Epithelial cell of proximal tubule (primary cell): ENCODE measurements around the gene TBC1D10B. TPM values are rescaled to one million over a fixed set of nuclear protein-coding genes. Genes with fewer than 3 reads are reported as not detected.

Experiments used
- DNase-seq: peaks from one replicate; pipeline ENCODE4 v3.0.0-alpha.2; 2011; ENCODE audit warnings: low read depth
- H3K4me3 ChIP-seq: 2 replicates; pipeline ENCODE4 v1.5.1; 2011; ENCODE audit warnings: low read depth, mild to moderate bottlenecking, low read length
- total RNA-seq: library from RNA; depleted of rRNA; stranded (reverse); fragments of >200 nt; gene quantifications from 2 replicates; pipeline ENCODE4 v1.2.3, GENCODE V29; 2015
- TF ChIP-seq, protein P1 (sequence below): conservative IDR thresholded peaks from 2 replicates; pipeline ENCODE4 v1.5.1; 2012; ENCODE audit warnings: low read depth, mild to moderate bottlenecking, low read length

The TBC1D10B gene
- total RNA-seq, 1 donor from 2014 or later = 51.8 TPM

DNA sequence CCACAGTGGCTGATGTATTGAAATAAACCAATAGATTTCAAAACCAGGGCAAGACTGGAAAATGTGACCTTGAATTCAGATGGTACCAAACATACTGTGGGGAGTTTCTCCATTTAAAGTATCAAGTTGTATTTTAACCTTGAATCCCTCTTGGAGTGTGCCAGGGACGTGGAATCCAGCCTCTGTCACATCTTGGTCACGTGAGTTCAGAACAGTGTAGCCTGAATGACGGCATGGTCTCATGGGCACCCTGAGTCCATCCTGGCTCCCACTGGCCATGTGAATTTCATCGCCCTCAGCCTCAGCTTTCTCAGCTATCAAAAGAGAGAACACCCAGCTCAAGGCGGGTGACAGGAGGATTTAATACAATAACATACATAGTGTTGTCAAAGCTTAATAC lies 43.9 kb upstream of the TBC1D10B start:
- DNase-seq = no peak
- no peak overlapping the region for H3K4me3 ChIP-seq
- TF ChIP-seq, protein P1, sequence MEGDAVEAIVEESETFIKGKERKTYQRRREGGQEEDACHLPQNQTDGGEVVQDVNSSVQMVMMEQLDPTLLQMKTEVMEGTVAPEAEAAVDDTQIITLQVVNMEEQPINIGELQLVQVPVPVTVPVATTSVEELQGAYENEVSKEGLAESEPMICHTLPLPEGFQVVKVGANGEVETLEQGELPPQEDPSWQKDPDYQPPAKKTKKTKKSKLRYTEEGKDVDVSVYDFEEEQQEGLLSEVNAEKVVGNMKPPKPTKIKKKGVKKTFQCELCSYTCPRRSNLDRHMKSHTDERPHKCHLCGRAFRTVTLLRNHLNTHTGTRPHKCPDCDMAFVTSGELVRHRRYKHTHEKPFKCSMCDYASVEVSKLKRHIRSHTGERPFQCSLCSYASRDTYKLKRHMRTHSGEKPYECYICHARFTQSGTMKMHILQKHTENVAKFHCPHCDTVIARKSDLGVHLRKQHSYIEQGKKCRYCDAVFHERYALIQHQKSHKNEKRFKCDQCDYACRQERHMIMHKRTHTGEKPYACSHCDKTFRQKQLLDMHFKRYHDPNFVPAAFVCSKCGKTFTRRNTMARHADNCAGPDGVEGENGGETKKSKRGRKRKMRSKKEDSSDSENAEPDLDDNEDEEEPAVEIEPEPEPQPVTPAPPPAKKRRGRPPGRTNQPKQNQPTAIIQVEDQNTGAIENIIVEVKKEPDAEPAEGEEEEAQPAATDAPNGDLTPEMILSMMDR = no peak

DNA sequence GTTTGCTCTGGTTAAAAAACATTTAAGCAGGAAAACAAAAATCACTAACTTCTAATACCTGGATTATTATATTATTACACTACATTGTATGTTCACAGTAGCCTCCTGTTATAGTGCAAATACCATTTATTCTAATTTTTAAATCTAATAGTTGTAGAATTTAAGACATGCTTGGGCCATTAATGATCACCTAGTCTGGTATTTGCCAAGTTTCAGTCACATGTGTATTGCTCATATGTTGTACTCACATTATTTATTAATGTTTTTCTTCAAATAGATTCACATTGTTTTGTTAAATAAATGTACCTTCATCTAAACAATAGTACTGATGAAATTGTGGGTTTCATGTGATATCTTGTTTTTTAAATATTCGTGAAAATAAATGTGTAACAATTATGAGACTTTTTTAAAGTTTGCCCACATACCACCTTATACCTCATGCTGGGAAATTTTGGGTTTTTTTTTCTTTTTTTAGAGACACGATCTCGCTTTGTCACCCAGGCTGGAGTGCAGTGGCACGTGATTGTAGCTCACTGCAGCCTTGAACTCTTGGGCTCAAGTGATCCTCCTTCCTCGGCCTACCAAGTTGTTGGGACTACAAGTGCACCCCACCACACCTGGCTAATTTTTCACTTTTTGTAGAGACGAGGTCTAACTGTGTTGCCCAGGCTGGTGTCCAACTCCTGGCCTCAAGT lies 43.0 kb upstream of the TBC1D10B start:
- DNase-seq = peak; percentile 60
- H3K4me3 ChIP-seq = no peak overlapping the region
- TF ChIP-seq, protein P1 = no peak

DNA sequence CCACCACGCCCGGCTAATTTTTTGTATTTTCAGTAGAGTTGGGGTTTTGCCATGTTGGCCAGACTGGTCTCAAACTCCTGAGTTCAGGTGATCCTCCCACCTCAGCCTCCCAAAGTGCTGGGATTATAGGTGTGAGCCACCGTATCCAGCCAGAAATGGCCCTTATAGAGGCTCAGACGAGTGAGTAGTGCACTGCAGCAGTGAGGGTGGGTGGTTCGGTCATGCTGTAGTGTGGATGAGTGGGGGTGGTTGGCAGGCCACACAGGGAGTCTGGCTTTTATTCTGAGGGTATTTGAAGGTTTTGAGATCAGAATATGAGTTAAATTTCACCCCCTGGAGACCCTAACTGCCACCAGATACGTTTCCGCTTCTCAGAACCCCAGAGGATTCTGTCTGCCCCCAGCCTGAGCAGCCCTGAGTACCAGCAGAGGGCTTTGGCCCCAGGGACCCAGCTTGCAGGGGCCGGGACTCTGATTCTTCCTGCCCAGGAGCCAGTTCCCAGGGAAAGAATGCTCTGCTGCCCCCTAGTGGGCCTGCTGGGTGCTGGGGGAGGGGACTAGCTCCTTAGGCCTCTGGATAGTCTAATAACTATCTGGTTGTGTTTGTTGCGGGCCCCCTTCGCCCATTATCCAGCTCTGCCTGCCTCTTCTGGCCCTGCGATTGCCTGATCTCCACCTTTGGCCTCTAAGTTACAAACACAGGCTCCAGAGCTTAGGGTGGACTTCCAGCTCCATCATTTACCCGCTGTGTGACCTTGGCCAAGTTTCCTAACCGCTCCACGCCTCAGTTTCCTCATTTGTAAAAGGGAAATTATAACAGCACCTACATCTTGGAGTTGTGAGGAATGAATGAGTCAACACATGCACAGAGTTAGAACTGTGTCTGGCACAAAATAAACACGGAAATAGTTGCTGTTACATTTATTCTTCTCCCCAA lies 39.1 kb upstream of the TBC1D10B start:
- no peak for DNase-seq
- H3K4me3 ChIP-seq = no peak overlapping the region
- TF ChIP-seq, protein P1 = peak; percentile 97

DNA sequence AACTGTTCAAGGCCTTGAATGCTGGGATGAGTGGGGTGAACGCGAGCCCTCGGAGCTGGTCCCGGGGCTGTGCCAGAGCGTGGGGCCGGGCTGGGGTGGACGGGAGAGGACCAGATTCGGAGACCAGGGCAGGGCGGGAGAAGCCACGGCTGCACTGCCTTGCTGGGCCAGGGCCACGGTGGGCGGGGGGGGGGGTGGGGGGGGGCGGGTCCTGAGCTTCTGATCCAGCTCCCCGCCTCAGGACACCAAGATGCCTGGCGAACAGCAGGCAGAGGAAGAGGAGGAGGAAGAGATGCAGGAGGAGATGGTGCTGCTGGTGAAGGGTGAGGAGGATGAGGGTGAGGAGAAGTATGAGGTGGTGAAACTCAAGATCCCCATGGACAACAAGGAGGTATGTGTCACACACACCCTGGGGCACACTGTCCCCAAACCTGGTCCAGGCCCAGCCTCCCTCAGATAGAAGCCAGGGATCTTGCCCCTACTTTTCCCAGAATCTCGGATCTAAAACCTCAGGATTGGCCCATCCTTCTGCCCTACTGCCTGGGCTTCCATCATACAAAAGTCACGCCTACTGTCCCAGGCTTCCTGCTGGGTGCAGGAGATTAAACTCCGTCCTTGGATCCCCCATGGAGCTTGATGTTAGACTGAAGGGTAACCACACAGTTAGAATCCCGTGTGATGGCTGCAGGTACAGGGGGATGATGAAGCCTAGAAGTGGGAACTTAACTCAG lies 37.7 kb upstream of the TBC1D10B start:
- TF ChIP-seq, protein P1 = no peak
- H3K4me3 ChIP-seq = peak overlapping the region; percentile 61
- DNase-seq = no peak

DNA sequence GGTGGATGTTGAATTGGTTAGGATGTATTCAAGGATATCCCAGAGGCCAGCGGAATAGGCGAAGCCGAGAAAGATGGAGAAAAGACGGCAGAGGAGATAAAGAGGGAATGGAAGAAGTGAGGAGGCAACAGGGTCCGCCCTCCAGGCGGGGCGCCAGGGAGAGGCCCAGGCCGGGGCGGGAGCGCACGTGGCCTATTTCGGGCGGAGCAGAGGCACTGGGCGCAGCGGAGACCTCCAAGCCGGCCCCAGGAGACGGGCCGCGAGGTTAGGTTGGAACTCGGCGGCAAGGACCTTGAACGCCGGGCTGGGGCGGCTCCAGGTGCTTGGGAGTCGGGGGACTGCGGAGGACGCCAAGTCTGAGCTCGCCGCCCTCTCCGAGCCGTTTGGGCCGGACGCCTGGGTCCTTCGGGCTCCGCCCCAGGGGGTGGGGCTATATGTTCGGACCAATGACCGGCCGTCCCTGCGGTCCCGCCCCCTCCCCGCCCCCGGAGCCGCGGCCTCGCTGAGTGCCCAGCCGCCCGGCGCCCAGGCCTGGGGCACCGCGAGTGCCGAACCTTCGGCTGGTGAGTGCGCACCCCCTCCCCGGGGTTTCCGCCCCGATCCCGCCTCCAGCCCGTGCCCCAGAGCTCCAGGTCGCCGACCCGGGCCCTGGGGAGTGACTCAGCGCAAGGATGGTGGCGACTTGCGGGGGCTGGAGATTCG lies 37.0 kb upstream of the TBC1D10B start, which contains the start of gene ZNF771:
Gene ZNF771, plus strand, starts transcription at position 505 of the 702 bp plus-strand sequence. CDS start 448 bp downstream, outside the sequence.
- DNase-seq = no peak
- TF ChIP-seq, protein P1 = no peak
- H3K4me3 ChIP-seq = peak within 1 kb of the TSS; percentile 61

DNA sequence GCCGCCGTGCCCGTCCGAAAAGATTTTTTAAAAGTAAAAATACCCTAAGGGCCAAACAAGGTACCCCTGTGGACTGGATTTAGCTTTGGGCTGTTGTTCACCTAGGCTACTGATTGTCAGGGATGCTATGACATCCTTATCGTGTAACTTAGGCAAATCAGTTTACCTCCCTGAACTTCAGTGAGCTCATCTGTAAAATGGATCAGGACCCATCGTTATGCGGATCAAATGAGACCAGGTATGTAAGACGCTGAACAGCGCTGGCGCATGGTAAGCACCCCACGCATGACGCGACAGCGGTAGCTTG lies 36.5 kb upstream of the TBC1D10B start:
- peak overlapping the region; percentile 61 for H3K4me3 ChIP-seq
- TF ChIP-seq, protein P1 = no peak
- no peak for DNase-seq
